Endothelial cell of umbilical vein (primary cell): ENCODE measurements around the gene DLGAP4. TPM values are rescaled to one million over a fixed set of nuclear protein-coding genes. Genes with fewer than 3 reads are reported as not detected.

Experiments
- BruUV-seq: library from RNA; stranded (reverse); fragments of 400-500 nt; replicated peaks from 2 replicates; lab custom pipeline; 2021; lab: Mats Ljungman, UMichigan
- CTCF ChIA-PET: fragments of 300-600, 350-600 bp; sonication (Branson Sonifier 250); formaldehyde crosslinking; loops from one replicate; lab custom pipeline; 2021; ENCODE audit warnings: antibody characterized with exemption, inconsistent platforms; lab: Charles Lee
- POLR2A ChIA-PET: fragments of 300-600, 350-600 bp; sonication (Branson Sonifier 250); formaldehyde crosslinking; loops from one replicate; lab custom pipeline; 2021; ENCODE audit warnings: antibody characterized with exemption, inconsistent platforms; lab: Charles Lee
- DNase-seq: peaks from one replicate; pipeline ENCODE4 v3.0.0-alpha.2; 2011; ENCODE audit warnings: low read depth, low spot score
- FAIRE-seq: peaks from 2 replicates; lab custom pipeline; 2011; peaks lifted over from hg19 to GRCh38; lab: Jason Lieb, UNC
- H2AFZ ChIP-seq: 2 replicates; pipeline ENCODE4 v1.6.0; 2012; ENCODE audit warnings: low read depth, low read length, control low read depth, inconsistent platforms
- H3K27ac ChIP-seq: 2 replicates; pipeline ENCODE4 v1.5.1; 2011; ENCODE audit warnings: low read depth, mild to moderate bottlenecking, control low read depth, low read length, moderate library complexity; ENCODE audit not compliant: insufficient read depth
- H3K27me3 ChIP-seq, 2 experiments: 2 replicates each; pipeline versions ENCODE4 v1.6.0 to v1.6.1; 2011; ENCODE audit warnings: low read length in 2 of 2, mixed read lengths in 1 of 2; ENCODE audit not compliant: control insufficient read depth in 2 of 2, insufficient read depth in 2 of 2
- H3K36me3 ChIP-seq, 2 experiments: 2 replicates in 1 of 2; 3 replicates in 1 of 2; pipeline ENCODE4 v1.5.1; 2011; ENCODE audit warnings: low read length in 2 of 2, mild to moderate bottlenecking in 1 of 2, moderate library complexity in 1 of 2; ENCODE audit not compliant: control insufficient read depth in 2 of 2, insufficient read depth in 2 of 2; ENCODE audit errors: extremely low read depth in 1 of 2
- H3K4me1 ChIP-seq: 3 replicates; pipeline ENCODE4 v1.5.1; 2011; ENCODE audit warnings: mild to moderate bottlenecking, low read length; ENCODE audit not compliant: control insufficient read depth, insufficient read depth; ENCODE audit errors: extremely low read depth
- H3K4me2 ChIP-seq: 2 replicates; pipeline ENCODE4 v1.6.1; 2011; ENCODE audit warnings: low read length, control low read depth, mixed read lengths; ENCODE audit not compliant: insufficient read depth
- H3K4me3 ChIP-seq, 3 experiments: fragments of 200-600 bp in 1 of 3; sonication (generic), shearing (Covaris generic) in 1 of 3; replicated peaks in 1 of 3; 2 replicates each; pipeline ENCODE4 v1.5.1; 2011 to 2016; ENCODE audit warnings: control low read depth in 3 of 3, low read length in 3 of 3, mild to moderate bottlenecking in 2 of 3, inconsistent platforms in 1 of 3, low read depth in 1 of 3, moderate library complexity in 1 of 3; ENCODE audit not compliant: insufficient read depth in 1 of 3
- H3K79me2 ChIP-seq: 2 replicates; pipeline ENCODE4 v1.6.0; 2012; ENCODE audit warnings: low read length, inconsistent platforms; ENCODE audit not compliant: control insufficient read depth, insufficient read depth
- H3K9ac ChIP-seq: replicated peaks from 2 replicates; pipeline ENCODE3; 2011; ENCODE audit warnings: low read length, control low read depth; ENCODE audit not compliant: insufficient read depth; ENCODE audit errors: extremely low read depth
- H3K9me1 ChIP-seq: replicated peaks from 3 replicates; pipeline ENCODE4 v1.6.0; 2011; ENCODE audit warnings: mild to moderate bottlenecking, low read length; ENCODE audit not compliant: control insufficient read depth, insufficient read depth; ENCODE audit errors: extremely low read depth
- H3K9me3 ChIP-seq: replicated peaks from 2 replicates; pipeline ENCODE4 v1.5.1; 2012; ENCODE audit warnings: low read length, inconsistent platforms; ENCODE audit not compliant: control insufficient read depth, insufficient read depth
- H4K20me1 ChIP-seq: replicated peaks from 2 replicates; pipeline ENCODE3; 2011; ENCODE audit warnings: mild to moderate bottlenecking, low read length; ENCODE audit not compliant: control insufficient read depth, insufficient read depth; ENCODE audit errors: extremely low read depth
- EZH2 ChIP-seq: IDR thresholded peaks from 2 replicates; pipeline ENCODE4 v1.6.1; 2012; ENCODE audit warnings: borderline replicate concordance, low read depth, mild to moderate bottlenecking, moderate library complexity, low read length, inconsistent platforms; ENCODE audit not compliant: severe bottlenecking
- FOS ChIP-seq: IDR thresholded peaks from 2 replicates; pipeline ENCODE4 v1.6.1; 2011; ENCODE audit warnings: mild to moderate bottlenecking, low read length, moderate library complexity, borderline replicate concordance; ENCODE audit not compliant: insufficient read depth
- GATA2 ChIP-seq: IDR thresholded peaks from 2 replicates; pipeline ENCODE4 v1.7.0; 2011; ENCODE audit warnings: low read depth, mild to moderate bottlenecking, moderate library complexity, mixed read lengths, low read length; ENCODE audit not compliant: insufficient read length, insufficient read depth
- JUN ChIP-seq: IDR thresholded peaks from 2 replicates; pipeline ENCODE4 v1.6.1; 2011; ENCODE audit warnings: borderline replicate concordance, low read depth; ENCODE audit not compliant: insufficient read length, insufficient read depth
- MYC ChIP-seq: IDR thresholded peaks from one replicate; pipeline ENCODE4 v1.6.1; 2011; ENCODE audit warnings: mild to moderate bottlenecking, low read depth, low read length
- POLR2A ChIP-seq: IDR thresholded peaks from 2 replicates; pipeline ENCODE4 v1.6.1; 2012; ENCODE audit warnings: low read depth, mild to moderate bottlenecking, control low read depth, low read length
- POLR2AphosphoS5 ChIP-seq: IDR thresholded peaks from 2 replicates; pipeline ENCODE4 v1.6.1; 2012; ENCODE audit warnings: low read depth, mild to moderate bottlenecking, control low read depth, low read length, moderate library complexity; ENCODE audit not compliant: insufficient read depth
- dilution Hi-C: fragments of 300-500 bp; cut with MboI; formaldehyde crosslinking; loops from one replicate; pipeline ENCODE4 v1.15.0; 2019; ENCODE audit warnings: low sequenced_read_pairs; ENCODE audit not compliant: extremely low pct_ligation_motif_present
- intact Hi-C: fragments of 100-400 bp; cut with micrococcal nuclease; formaldehyde crosslinking; loops from one replicate; pipeline ENCODE4 v1.10.0; 2022
- polyA plus RNA-seq, 4 experiments: library from polyadenylated mRNA; depleted of rRNA in 3 of 4; stranded (reverse) in 3 of 4; unstranded in 1 of 4; fragments of >200 nt; gene quantifications; 2 replicates each; pipeline versions ENCODE4 v1.2.1 to v1.2.3, GENCODE V29; 2011 to 2012; ENCODE audit warnings: missing spikeins in 1 of 4
- total RNA-seq: library from RNA; stranded (reverse); gene quantifications from 2 replicates; pipeline ENCODE4 v1.2.3, GENCODE V29; 2021
- TF ChIP-seq, protein P1 (sequence below), 2 donors: IDR thresholded peaks; 1 replicate in 1 of 2; 2 replicates in 1 of 2; pipeline ENCODE4 v1.5.1; 2011; ENCODE audit warnings: low read length in 2 of 2, mild to moderate bottlenecking in 2 of 2, moderate library complexity in 2 of 2, control low read depth in 1 of 2, inconsistent platforms in 1 of 2, low read depth in 1 of 2; ENCODE audit not compliant: insufficient read depth in 1 of 2; ENCODE audit errors: extremely low read depth in 1 of 2
- TF ChIP-seq, protein P2 (sequence below): IDR thresholded peaks from 2 replicates; pipeline ENCODE4 v1.6.1; 2011; ENCODE audit not compliant: insufficient read depth, insufficient read length

Gene DLGAP4
- total and polyA plus RNA-seq, 2 donors (not counting 3 experiments of a cell fraction or from before 2014, with no cell fraction given), result 57.5 to 125 TPM

DNA sequence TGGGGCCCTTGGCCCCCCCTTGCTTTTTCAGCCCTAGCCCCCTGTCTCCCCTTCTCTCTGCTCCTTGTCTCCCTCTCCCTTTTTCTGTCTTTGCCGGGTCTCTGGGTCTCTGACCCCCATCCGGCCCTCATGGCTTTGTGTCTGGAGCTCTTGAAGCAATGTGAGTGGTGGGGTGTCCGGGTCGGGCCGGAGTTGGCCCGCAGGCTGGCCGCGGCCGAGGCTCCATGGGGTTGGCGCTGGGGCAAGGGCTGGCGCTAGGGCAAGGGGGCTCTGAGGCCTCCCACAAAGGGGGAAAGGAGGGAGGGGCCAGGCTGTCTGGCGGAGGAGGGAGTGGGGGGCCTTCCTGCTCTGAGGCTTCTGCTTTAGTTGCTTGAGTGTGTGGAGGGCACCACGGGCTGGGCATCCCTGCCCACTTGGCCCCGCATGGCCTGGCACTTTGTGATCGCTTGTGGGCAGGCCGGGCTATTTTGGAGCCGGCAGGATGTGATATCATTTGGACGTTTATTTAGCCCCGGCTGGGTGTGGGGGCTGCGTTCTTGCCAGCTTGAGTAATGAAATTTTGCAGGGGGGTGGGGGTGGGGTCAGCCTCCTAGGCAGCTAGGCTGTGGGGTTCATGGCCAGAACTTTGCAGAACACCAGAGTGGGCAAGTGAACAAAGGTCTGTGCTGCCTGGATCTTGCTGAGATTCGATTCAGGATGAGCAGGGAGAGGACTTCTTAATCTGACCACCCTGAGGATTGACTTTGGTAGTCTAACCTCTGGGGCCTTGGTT is 156.5 kb downstream of the DLGAP4 start:
- H4K20me1 ChIP-seq, result no peaks in the 10 kb centered on the region
- H2AFZ ChIP-seq, result no peak overlapping the region
- TF ChIP-seq JUN (peak; percentile 32), GATA2 (no peak), POLR2AphosphoS5 (peak; percentile 34), EZH2 (no peak), MYC (no peak), POLR2A (peak; percentile 56), FOS (no peak)
- TF ChIP-seq, protein P1, sequence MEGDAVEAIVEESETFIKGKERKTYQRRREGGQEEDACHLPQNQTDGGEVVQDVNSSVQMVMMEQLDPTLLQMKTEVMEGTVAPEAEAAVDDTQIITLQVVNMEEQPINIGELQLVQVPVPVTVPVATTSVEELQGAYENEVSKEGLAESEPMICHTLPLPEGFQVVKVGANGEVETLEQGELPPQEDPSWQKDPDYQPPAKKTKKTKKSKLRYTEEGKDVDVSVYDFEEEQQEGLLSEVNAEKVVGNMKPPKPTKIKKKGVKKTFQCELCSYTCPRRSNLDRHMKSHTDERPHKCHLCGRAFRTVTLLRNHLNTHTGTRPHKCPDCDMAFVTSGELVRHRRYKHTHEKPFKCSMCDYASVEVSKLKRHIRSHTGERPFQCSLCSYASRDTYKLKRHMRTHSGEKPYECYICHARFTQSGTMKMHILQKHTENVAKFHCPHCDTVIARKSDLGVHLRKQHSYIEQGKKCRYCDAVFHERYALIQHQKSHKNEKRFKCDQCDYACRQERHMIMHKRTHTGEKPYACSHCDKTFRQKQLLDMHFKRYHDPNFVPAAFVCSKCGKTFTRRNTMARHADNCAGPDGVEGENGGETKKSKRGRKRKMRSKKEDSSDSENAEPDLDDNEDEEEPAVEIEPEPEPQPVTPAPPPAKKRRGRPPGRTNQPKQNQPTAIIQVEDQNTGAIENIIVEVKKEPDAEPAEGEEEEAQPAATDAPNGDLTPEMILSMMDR (IDR thresholded peaks at IDR 0.05; ENCODE audit: extremely low read depth in 1 of 2, insufficient read depth in 1 of 2, low read depth in 1 of 2, low read length in 2 of 2), result no peak
- TF ChIP-seq, protein P2, sequence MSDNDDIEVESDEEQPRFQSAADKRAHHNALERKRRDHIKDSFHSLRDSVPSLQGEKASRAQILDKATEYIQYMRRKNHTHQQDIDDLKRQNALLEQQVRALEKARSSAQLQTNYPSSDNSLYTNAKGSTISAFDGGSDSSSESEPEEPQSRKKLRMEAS, result no peak
- no peaks in the 10 kb centered on the region for H3K9me1 ChIP-seq
- DNase-seq, result peak; percentile 70
- CTCF ChIA-PET, result interaction anchor here (0.7 to 1.0 kb wide), 2 partner anchors 20 to 30 kb away, joined by 3 read pairs; no protein-coding TSS in a partner anchor
- peak overlapping the region; percentile 87 for H3K9ac ChIP-seq
- TSS peak; percentile 90 for BruUV-seq
- H3K36me3 ChIP-seq, result peaks cover 0 to 3% of the 10 kb centered on the region in 2 experiments
- H3K4me3 ChIP-seq, result peak overlapping the region; percentile 74 to 86 (median 79)
- peak overlapping the region; percentile 79 for H3K27ac ChIP-seq
- peak; percentile 85 for FAIRE-seq
- H3K4me2 ChIP-seq, result peak overlapping the region; percentile 62
- intact Hi-C loops (loop anchor here (2.0 to 10.0 kb wide), 5 partner anchors 80 to 402 kb away; partner anchors contain the start of genes MYL9, NDRG3, RAB5IF and TGIF2), dilution Hi-C loops (no loop called here)
- H3K4me1 ChIP-seq, result peaks cover 45% of the 10 kb centered on the region
- no peaks in the 10 kb centered on the region for H3K27me3 ChIP-seq
- peaks cover 56% of the 10 kb centered on the region for H3K79me2 ChIP-seq
- H3K9me3 ChIP-seq, result no peaks in the 10 kb centered on the region
- POLR2A ChIA-PET, result no interaction called here
